HG03565 (cell line): ENCODE results near the gene ZNF543.

ENCODE experiments used
- ATAC-seq: cut with Tn5 transposase; IDR thresholded peaks from one replicate; pipeline ENCODE4 v1.9.1; 2021; ENCODE audit warnings: mild to moderate bottlenecking, moderate library complexity; ENCODE audit not compliant: unreplicated experiment

The ZNF543 gene

DNA sequence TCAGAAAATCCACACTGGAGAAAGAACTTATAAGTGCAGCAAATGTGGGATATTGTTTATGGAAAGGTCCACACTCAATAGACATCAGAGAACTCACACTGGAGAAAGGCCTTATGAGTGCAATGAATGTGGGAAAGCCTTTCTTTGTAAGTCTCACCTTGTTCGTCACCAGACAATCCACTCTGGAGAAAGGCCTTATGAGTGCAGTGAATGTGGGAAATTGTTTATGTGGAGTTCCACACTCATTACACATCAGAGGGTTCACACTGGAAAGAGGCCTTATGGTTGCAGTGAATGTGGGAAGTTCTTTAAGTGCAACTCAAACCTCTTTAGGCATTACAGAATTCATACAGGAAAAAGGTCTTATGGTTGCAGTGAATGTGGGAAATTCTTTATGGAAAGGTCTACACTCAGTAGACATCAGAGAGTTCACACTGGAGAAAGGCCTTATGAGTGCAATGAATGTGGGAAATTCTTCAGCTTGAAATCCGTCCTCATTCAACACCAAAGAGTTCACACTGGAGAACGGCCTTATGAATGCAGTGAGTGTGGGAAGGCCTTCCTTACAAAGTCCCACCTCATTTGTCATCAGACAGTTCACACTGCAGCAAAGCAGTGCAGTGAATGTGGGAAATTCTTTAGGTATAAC lies 57.4 kb downstream of the ZNF543 start:
- no peak for ATAC-seq
